HCT116 (cell line): ENCODE data around the gene OLA1. TPM values are rescaled to one million over a fixed set of nuclear protein-coding genes. Genes with fewer than 3 reads are reported as not detected.
A peak's percentile ranks its signal among the peaks of the same experiment; 100 is the strongest.

Source experiments
- ATAC-seq: fragments of 200-7000 bp; cut with Tn5 transposase; 2 replicates; pipeline ENCODE4 v1.9.1; 2020; ENCODE audit warnings: mild to moderate bottlenecking, moderate library complexity
- BruUV-seq: library from RNA; stranded (reverse); fragments of 400-500 nt; replicated peaks from 2 replicates; lab custom pipeline; 2021; lab: Mats Ljungman, UMichigan
- CTCF ChIA-PET: fragments of 300-600 bp; sonication (Branson Sonifier 250); formaldehyde crosslinking; loops from one replicate; lab custom pipeline; 2021; ENCODE audit warnings: antibody characterized with exemption; lab: Charles Lee
- POLR2A ChIA-PET: fragments of 300-600, 350-600 bp; sonication (Branson Sonifier 250); formaldehyde crosslinking; loops from one replicate; lab custom pipeline; 2021; ENCODE audit warnings: antibody characterized with exemption; lab: Charles Lee
- RAD21 ChIA-PET, 2 experiments: fragments of 300-600 bp; sonication (Branson Sonifier 250); formaldehyde crosslinking; loops; one replicate each; lab custom pipeline; 2023; ENCODE audit warnings: low total read pairs in 2 of 2; ENCODE audit not compliant: uncharacterized antibody in 2 of 2, unreplicated experiment in 2 of 2, low non-redundant PET in 1 of 2; lab: Charles Lee
- DNase-seq: peaks from one replicate; pipeline ENCODE4 v3.0.0-alpha.2; 2010; ENCODE audit warnings: low read depth, low spot score
- H2AFZ ChIP-seq: fragments of 200-600 bp; shearing (Covaris generic), sonication (generic); 2 replicates; pipeline ENCODE4 v1.6.1; 2017; ENCODE audit warnings: low read depth, mixed run types, mixed read lengths, antibody characterized with exemption, low read length; ENCODE audit not compliant: poor library complexity, severe bottlenecking
- H3K27ac ChIP-seq: 2 replicates; pipeline ENCODE4 v1.5.1; 2012; ENCODE audit warnings: low read depth, low read length
- H3K27me3 ChIP-seq: fragments of 200-600 bp; sonication (generic); 2 replicates; pipeline ENCODE4 v1.6.1; 2016; ENCODE audit warnings: mixed run types, low read length, mixed read lengths; ENCODE audit not compliant: insufficient read depth
- H3K36me3 ChIP-seq, 2 experiments: fragments of 200-500 bp in 1 of 2; fragments of 200-600 bp in 1 of 2; sonication (Bioruptor generic) in 1 of 2; sonication (generic) in 1 of 2; 2 replicates each; pipeline versions ENCODE4 v1.5.1 to v1.6.1; 2014 to 2016; ENCODE audit warnings: low read length in 2 of 2, inconsistent platforms in 1 of 2, mixed read lengths in 1 of 2, mixed run types in 1 of 2; ENCODE audit not compliant: insufficient read depth in 2 of 2, control insufficient read depth in 1 of 2
- H3K4me1 ChIP-seq, 2 experiments: fragments of 200-600 bp in 1 of 2; sonication (generic) in 1 of 2; 2 replicates each; pipeline versions ENCODE4 v1.5.1 to v1.6.1; 2012 to 2017; ENCODE audit warnings: low read length in 2 of 2, inconsistent platforms in 1 of 2, mild to moderate bottlenecking in 1 of 2, mixed read lengths in 1 of 2, mixed run types in 1 of 2, moderate library complexity in 1 of 2; ENCODE audit not compliant: insufficient read depth in 2 of 2, control insufficient read depth in 1 of 2
- H3K4me2 ChIP-seq: fragments of 200-600 bp; sonication (generic); 2 replicates; pipeline ENCODE4 v1.6.1; 2017; ENCODE audit warnings: mixed run types, low read length, mixed read lengths
- H3K4me3 ChIP-seq, 2 experiments: fragments of 200-600 bp in 1 of 2; sonication (generic) in 1 of 2; replicated peaks in 1 of 2; 2 replicates each; pipeline ENCODE4 v1.5.1; 2011 to 2016; ENCODE audit warnings: low read length in 2 of 2, control low read depth in 1 of 2, low read depth in 1 of 2, mild to moderate bottlenecking in 1 of 2, mixed read lengths in 1 of 2, mixed run types in 1 of 2
- H3K79me2 ChIP-seq: fragments of 200-600 bp; sonication (generic); 2 replicates; pipeline ENCODE4 v1.6.1; 2017; ENCODE audit warnings: mild to moderate bottlenecking, mixed run types, low read length, moderate library complexity, mixed read lengths; ENCODE audit not compliant: insufficient read depth
- H3K9ac ChIP-seq: fragments of 200-600 bp; sonication (generic); 2 replicates; pipeline ENCODE4 v1.6.1; 2016; ENCODE audit warnings: low read length, mixed read lengths
- H3K9me2 ChIP-seq: fragments of 200-600 bp; sonication (generic), shearing (Covaris generic); 2 replicates; pipeline ENCODE4 v1.6.1; 2017; ENCODE audit warnings: mixed run types, mild to moderate bottlenecking, moderate library complexity; ENCODE audit not compliant: insufficient read depth
- H3K9me3 ChIP-seq, 2 experiments: fragments of 200-500 bp in 1 of 2; fragments of 200-600 bp in 1 of 2; sonication (Bioruptor generic) in 1 of 2; sonication (generic) in 1 of 2; 2 replicates each; pipeline ENCODE4 v1.6.1; 2014 to 2017; ENCODE audit warnings: low read length in 2 of 2, mixed read lengths in 2 of 2, inconsistent platforms in 1 of 2, low read depth in 1 of 2, mild to moderate bottlenecking in 1 of 2, mixed run types in 1 of 2, moderate library complexity in 1 of 2; ENCODE audit not compliant: control insufficient read depth in 1 of 2, insufficient read depth in 1 of 2
- H4K20me1 ChIP-seq: fragments of 200-600 bp; sonication (generic), shearing (Covaris generic); 2 replicates; pipeline ENCODE4 v1.6.1; 2017; ENCODE audit warnings: mixed run types, mild to moderate bottlenecking, moderate library complexity; ENCODE audit not compliant: insufficient read depth
- CEBPB ChIP-seq: IDR thresholded peaks from 2 replicates; pipeline ENCODE4 v1.6.1; 2012; ENCODE audit warnings: low read depth
- ELF1 ChIP-seq: IDR thresholded peaks from 2 replicates; pipeline ENCODE4 v1.6.1; 2012; ENCODE audit warnings: low read depth, borderline replicate concordance
- EZH2 ChIP-seq: fragments of 200-600 bp; sonication (generic); IDR thresholded peaks from 2 replicates; pipeline ENCODE4 v1.6.1; 2017; ENCODE audit warnings: antibody characterized with exemption, mixed run types
- EZH2phosphoT487 ChIP-seq: fragments of 200-600 bp; IDR thresholded peaks from 2 replicates; pipeline ENCODE4 v1.6.1; 2018; ENCODE audit warnings: antibody characterized with exemption, borderline replicate concordance
- POLR2A ChIP-seq: IDR thresholded peaks from 2 replicates; pipeline ENCODE4 v1.7.0; 2011; ENCODE audit warnings: borderline replicate concordance; ENCODE audit not compliant: insufficient read depth, insufficient read length; ENCODE audit errors: extremely low read depth
- RAD21 ChIP-seq: IDR thresholded peaks from 2 replicates; pipeline ENCODE4 v1.6.1; 2012; ENCODE audit warnings: low read depth, mild to moderate bottlenecking
- SIN3A ChIP-seq: IDR thresholded peaks from 2 replicates; pipeline ENCODE4 v1.6.1; 2012; ENCODE audit warnings: low read depth
- SRF ChIP-seq: IDR thresholded peaks from 2 replicates; pipeline ENCODE4 v1.6.1; 2012; ENCODE audit warnings: low read depth
- TCF7L2 ChIP-seq: IDR thresholded peaks from 2 replicates; pipeline ENCODE4 v1.7.0; 2011; ENCODE audit warnings: borderline replicate concordance, inconsistent platforms; ENCODE audit not compliant: insufficient read depth, insufficient read length; ENCODE audit errors: extremely low read depth
- ZBTB33 ChIP-seq: IDR thresholded peaks from 2 replicates; pipeline ENCODE4 v1.6.1; 2011; ENCODE audit warnings: mild to moderate bottlenecking, low read length, moderate library complexity; ENCODE audit not compliant: insufficient replicate concordance; ENCODE audit errors: extremely low read depth
- ZFX ChIP-seq: fragments of 450-650 bp; IDR thresholded peaks from 2 replicates; pipeline ENCODE4 v1.6.1; 2017
- ZNF274 ChIP-seq: fragments of 200-500 bp; sonication (Bioruptor generic); IDR thresholded peaks from 2 replicates; pipeline ENCODE4 v1.6.1; 2014; ENCODE audit warnings: mild to moderate bottlenecking, low read depth, low read length, inconsistent platforms
- intact Hi-C: fragments of 100-400 bp; cut with micrococcal nuclease; formaldehyde crosslinking; loops from 2 replicates; pipeline ENCODE4 v1.10.0; 2022
- total RNA-seq: library from RNA; stranded (reverse); gene quantifications from one replicate; pipeline ENCODE4 v1.2.1, GENCODE V29; 2021; ENCODE audit not compliant: unreplicated experiment

The OLA1 gene
- total RNA-seq, 1 experiment from 2014 or later, result 219 TPM

DNA sequence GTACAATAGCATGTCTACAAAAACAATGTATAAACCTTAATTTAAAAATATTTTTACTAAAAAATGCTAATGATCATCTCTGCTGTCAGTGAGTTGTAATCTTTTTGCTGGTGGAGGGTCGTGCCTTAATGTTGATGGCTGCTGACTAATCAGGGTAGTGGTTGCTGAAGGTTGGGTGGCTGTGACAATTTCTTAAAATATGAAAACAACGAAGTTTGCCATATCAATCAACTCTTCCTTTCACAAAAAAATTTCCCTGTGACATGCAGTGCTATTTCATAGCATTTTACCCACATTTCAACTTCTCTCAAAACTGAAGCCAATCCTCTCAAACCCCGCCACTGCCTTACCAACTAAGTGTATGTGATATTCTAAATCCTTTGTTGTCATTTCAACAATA, 112.4 kb downstream of the OLA1 start:
- intact Hi-C loops, result no loop called here
- Histone ChIP-seq H3K27ac (no peak overlapping the region), H3K9ac (no peak overlapping the region), H3K36me3 (peaks cover 0 to 11% of the 10 kb centered on the region in 2 experiments; a peak in 1 of 4 replicates), H3K27me3 (no peaks in the 10 kb centered on the region), H2AFZ (no peak overlapping the region)
- TF ChIP-seq ELF1 (no peak), POLR2A (no peak)
- TF ChIP-seq, all 23 proteins: peak for 0
- ChIA-PET POLR2A (no interaction called here), CTCF (no interaction called here), RAD21 (no interaction called here)
- H3K4me2 ChIP-seq, result no peak overlapping the region
- no peaks in the 10 kb centered on the region; a peak in 1 of 4 replicates for H3K9me3 ChIP-seq
- peaks cover 27% of the 10 kb centered on the region for H3K79me2 ChIP-seq
- no TSS peak for BruUV-seq
- H3K4me1 ChIP-seq, result no peaks in the 10 kb centered on the region
- no peaks in the 10 kb centered on the region; the same call in 1 of the 2 replicates for H4K20me1 ChIP-seq
- DNase-seq, result no peak
- no peaks in the 10 kb centered on the region for H3K9me2 ChIP-seq
- H3K4me3 ChIP-seq, result no peak overlapping the region
- ATAC-seq, result no peak

- H3K27ac ChIP-seq, result peak overlapping the region; percentile 57; the same call in 1 of the 2 replicates
- TF ChIP-seq ZBTB33 (no peak), ELF1 (no peak), EZH2phosphoT487 (no peak), ZNF274 (no peak), EZH2 (no peak), CEBPB (no peak), TCF7L2 (no peak), RAD21 (no peak), SRF (no peak), ZFX (no peak), SIN3A (no peak)
- H4K20me1 ChIP-seq, result no peaks in the 10 kb centered on the region
- CTCF ChIA-PET, result no interaction called here
- H3K27me3 ChIP-seq, result no peaks in the 10 kb centered on the region
- no peaks in the 10 kb centered on the region for H3K9me3 ChIP-seq
- RAD21 ChIA-PET, result no interaction called here
- peaks cover 55 to 56% of the 10 kb centered on the region in 2 experiments for H3K4me1 ChIP-seq
- H3K4me2 ChIP-seq, result no peak overlapping the region
- no peak overlapping the region for H2AFZ ChIP-seq
- H3K36me3 ChIP-seq, result no peaks in the 10 kb centered on the region
- no peaks in the 10 kb centered on the region for H3K9me2 ChIP-seq
- ATAC-seq, result no peak
- no peak overlapping the region for H3K4me3 ChIP-seq
- intact Hi-C loops, result no loop called here
- no peak overlapping the region for H3K9ac ChIP-seq
- peaks cover 28% of the 10 kb centered on the region for H3K79me2 ChIP-seq
- no peak for DNase-seq
- POLR2A ChIA-PET, result no interaction called here
- no TSS peak for BruUV-seq
These were observed 123.2 kb downstream of the OLA1 start for GRCh38 chr2:174125090-174125489.
